ENCODE data around the gene IL1RAPL2. TPM values are rescaled to one million over a fixed set of nuclear protein-coding genes. Genes with fewer than 3 reads are reported as not detected.

The IL1RAPL2 gene
- polyA plus RNA-seq, 1 of the 3 experiments (the other 2 are of a cell fraction): 0.13 TPM

DNA sequence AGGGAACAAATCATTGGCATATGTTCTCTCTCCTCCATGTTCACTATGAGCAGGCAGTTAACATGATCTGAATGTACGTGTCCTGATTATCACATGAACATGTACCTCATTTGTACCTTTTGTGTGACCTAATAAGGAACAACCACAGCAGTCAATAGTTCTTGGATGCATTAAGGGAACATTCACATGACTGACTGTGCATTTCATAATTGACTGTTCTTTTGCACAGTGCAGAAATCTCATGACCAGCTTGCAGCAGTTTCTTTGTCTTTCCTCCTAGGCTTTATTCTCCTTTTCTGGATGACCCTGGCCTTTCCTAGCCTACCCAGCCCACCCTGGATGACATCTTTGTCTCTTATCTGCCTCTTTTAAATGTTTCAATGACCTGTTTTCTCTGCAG is 711.1 kb downstream of the IL1RAPL2 start:
- no peak overlapping the region for H3K9ac ChIP-seq
- H4K20me1 ChIP-seq (ENCODE audit: insufficient read depth): no peaks in the 10 kb centered on the region
- no peak for DNase-seq
- no peak overlapping the region for H3K4me2 ChIP-seq
- H3K79me2 ChIP-seq (ENCODE audit: insufficient read depth): no peaks in the 10 kb centered on the region
- H3K9me3 ChIP-seq: no peaks in the 10 kb centered on the region
- ChIA-PET POLR2A (no interaction called here), CTCF (no interaction called here)
- no peaks in the 10 kb centered on the region for H3K36me3 ChIP-seq (replicated peaks in 1 of 2; ENCODE audit: control insufficient read depth in 1 of 2, insufficient read depth in 2 of 2, low read length in 1 of 2)
- H3K27me3 ChIP-seq (ENCODE audit: insufficient read depth): peaks cover 20% of the 10 kb centered on the region; the same call in 1 of the 2 replicates
- WGBS (ENCODE audit: low lambda C conversion rate): 0% methylated on average over 1 of the region's 1 CpG
- no peaks in the 10 kb centered on the region for H3K9me2 ChIP-seq
- no peak overlapping the region for H2AFZ ChIP-seq (ENCODE audit: low read depth)
- H3K4me1 ChIP-seq (ENCODE audit: control insufficient read depth in 1 of 2, insufficient read depth in 2 of 2, low read depth in 1 of 2, low read length in 1 of 2): no peaks in the 10 kb centered on the region
- TF ChIP-seq JUND (IDR thresholded peaks at IDR 0.05): no peak
- no peak for TF ChIP-seq POLR2AphosphoS5 (IDR thresholded peaks at IDR 0.05; ENCODE audit: low read depth, low read length)
- no peak for TF ChIP-seq TAF1 (IDR thresholded peaks at IDR 0.05; ENCODE audit: borderline replicate concordance, low read depth, low read length)
- no peak for TF ChIP-seq FOSL2 (IDR thresholded peaks at IDR 0.05; ENCODE audit: borderline replicate concordance, low read depth)
- TF ChIP-seq SIN3A (IDR thresholded peaks at IDR 0.05; ENCODE audit: borderline replicate concordance, low read depth, low read length): no peak
- TF ChIP-seq, protein P1, sequence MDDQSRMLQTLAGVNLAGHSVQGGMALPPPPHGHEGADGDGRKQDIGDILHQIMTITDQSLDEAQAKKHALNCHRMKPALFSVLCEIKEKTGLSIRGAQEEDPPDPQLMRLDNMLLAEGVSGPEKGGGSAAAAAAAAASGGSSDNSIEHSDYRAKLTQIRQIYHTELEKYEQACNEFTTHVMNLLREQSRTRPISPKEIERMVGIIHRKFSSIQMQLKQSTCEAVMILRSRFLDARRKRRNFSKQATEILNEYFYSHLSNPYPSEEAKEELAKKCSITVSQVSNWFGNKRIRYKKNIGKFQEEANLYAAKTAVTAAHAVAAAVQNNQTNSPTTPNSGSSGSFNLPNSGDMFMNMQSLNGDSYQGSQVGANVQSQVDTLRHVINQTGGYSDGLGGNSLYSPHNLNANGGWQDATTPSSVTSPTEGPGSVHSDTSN (IDR thresholded peaks at IDR 0.05): no peak
- TF ChIP-seq EP300 (IDR thresholded peaks at IDR 0.05; ENCODE audit: borderline replicate concordance in 1 of 2, low read depth in 1 of 2, low read length in 1 of 2): no peak
- no peak for TF ChIP-seq SMC3 (IDR thresholded peaks at IDR 0.05; ENCODE audit: low read depth, low read length)
- no peak for TF ChIP-seq CHD2 (IDR thresholded peaks at IDR 0.05; ENCODE audit: low read length, partially characterized antibody)
- TF ChIP-seq RFX5 (IDR thresholded peaks at IDR 0.05; ENCODE audit: low read length): no peak
- no peak for TF ChIP-seq RAD21 (IDR thresholded peaks at IDR 0.05; ENCODE audit: low read length)
- no peak for TF ChIP-seq MEF2A (IDR thresholded peaks at IDR 0.05; ENCODE audit: borderline replicate concordance, low read depth)
- no peak for TF ChIP-seq CTCF (IDR thresholded peaks at IDR 0.05)
- no peak for TF ChIP-seq NFIC (IDR thresholded peaks at IDR 0.05; ENCODE audit: borderline replicate concordance)
- no peak for TF ChIP-seq MXI1 (IDR thresholded peaks at IDR 0.05; ENCODE audit: low read depth, low read length)
- TF ChIP-seq MAX (IDR thresholded peaks at IDR 0.05; ENCODE audit: low read depth): no peak
- no peak for TF ChIP-seq GABPA (IDR thresholded peaks at IDR 0.05; ENCODE audit: low read depth)
- H3F3A ChIP-seq (replicated peaks; ENCODE audit: insufficient read depth): no peaks in the 10 kb centered on the region
- no peak overlapping the region for H3K27ac ChIP-seq (ENCODE audit: low read depth in 2 of 2, low read length in 1 of 2)
- H3K4me3 ChIP-seq (ENCODE audit: low read depth in 2 of 2, low read length in 1 of 2): no peak overlapping the region

DNA sequence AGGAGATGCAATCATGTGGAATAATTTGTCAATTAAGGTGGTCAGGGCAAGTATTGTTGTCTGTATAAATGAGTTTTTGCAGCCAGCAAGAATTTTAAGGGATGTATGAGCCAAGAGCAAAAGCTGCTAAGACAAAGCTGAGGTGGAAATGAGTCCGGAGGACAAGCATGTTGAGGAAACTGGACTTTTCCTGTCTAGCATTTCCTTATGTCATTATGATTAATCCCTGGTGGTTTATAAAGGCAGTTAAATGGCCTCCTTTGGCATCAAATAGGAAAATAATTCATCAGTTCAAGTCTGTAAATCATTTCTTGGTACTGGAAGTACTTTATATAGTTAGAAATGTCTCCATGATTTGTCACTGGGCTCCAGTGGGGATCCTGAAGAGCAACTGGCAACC is 716.1 kb downstream of the IL1RAPL2 start:
- H3K4me2 ChIP-seq: no peak overlapping the region
- H3F3A ChIP-seq (replicated peaks; ENCODE audit: insufficient read depth): no peaks in the 10 kb centered on the region
- 0 out of 2 replicates have a peak, but pooled peaks cover 11% of the 10 kb centered on the region for H3K27me3 ChIP-seq (ENCODE audit: insufficient read depth)
- ChIA-PET CTCF (no interaction called here), POLR2A (no interaction called here)
- no peaks in the 10 kb centered on the region for H3K9me2 ChIP-seq
- TF ChIP-seq RXRA (IDR thresholded peaks at IDR 0.05; ENCODE audit: borderline replicate concordance, low read depth) (no peak), FOXJ3 (CRISPR knock-in tag; IDR thresholded peaks at IDR 0.05) (no peak), TEAD4 (IDR thresholded peaks at IDR 0.05; ENCODE audit: borderline replicate concordance, insufficient read depth) (no peak), CTCF (IDR thresholded peaks at IDR 0.05) (no peak)
- TF ChIP-seq, protein P1 (IDR thresholded peaks at IDR 0.05): no peak
- no peaks in the 10 kb centered on the region for H4K20me1 ChIP-seq (ENCODE audit: insufficient read depth)
- no peak overlapping the region for H3K4me3 ChIP-seq (ENCODE audit: low read depth in 2 of 2, low read length in 1 of 2)
- H2AFZ ChIP-seq (ENCODE audit: low read depth): no peak overlapping the region
- WGBS (ENCODE audit: low lambda C conversion rate): 5% methylated on average over 1 of the region's 1 CpG
- no peaks in the 10 kb centered on the region for H3K9me3 ChIP-seq
- no peaks in the 10 kb centered on the region for H3K36me3 ChIP-seq (replicated peaks in 1 of 2; ENCODE audit: control insufficient read depth in 1 of 2, insufficient read depth in 2 of 2, low read length in 1 of 2)
- no peaks in the 10 kb centered on the region for H3K4me1 ChIP-seq (ENCODE audit: control insufficient read depth in 1 of 2, insufficient read depth in 2 of 2, low read depth in 1 of 2, low read length in 1 of 2)
- H3K79me2 ChIP-seq (ENCODE audit: insufficient read depth): no peaks in the 10 kb centered on the region
- no peak for DNase-seq
- no peak overlapping the region for H3K9ac ChIP-seq
- H3K27ac ChIP-seq (ENCODE audit: low read depth in 2 of 2, low read length in 1 of 2): no peak overlapping the region

Data from SK-N-SH (cell line).